H1 (cell line): ENCODE results near the gene PHC3. TPM values are rescaled to one million over a fixed set of nuclear protein-coding genes. Genes with fewer than 3 reads are reported as not detected.

Experiments
- BACH1 ChIP-seq: IDR thresholded peaks from 2 replicates; pipeline ENCODE4 v1.6.1; 2012; ENCODE audit warnings: low read length, improper control_type of control experiment
- CHD7 ChIP-seq: fragments of 300-600 bp; sonication (generic); IDR thresholded peaks from 2 replicates; pipeline ENCODE4 v1.7.1; 2012; ENCODE audit warnings: low read length, moderate library complexity, mild to moderate bottlenecking, inconsistent platforms; ENCODE audit not compliant: insufficient replicate concordance
- CTBP2 ChIP-seq: IDR thresholded peaks from 2 replicates; pipeline ENCODE4 v1.7.0; 2011; ENCODE audit warnings: borderline replicate concordance, mild to moderate bottlenecking, moderate library complexity, mixed read lengths, low read length; ENCODE audit not compliant: insufficient read depth, insufficient read length
- GTF2F1 ChIP-seq: IDR thresholded peaks from 2 replicates; pipeline ENCODE4 v1.6.1; 2012; ENCODE audit warnings: low read depth, low read length, improper control_type of control experiment, borderline replicate concordance
- HDAC2 ChIP-seq, 2 experiments: fragments of 300-600 bp in 1 of 2; sonication (generic) in 1 of 2; IDR thresholded peaks; 2 replicates each; pipeline ENCODE4 v1.6.1; 2011 to 2012; ENCODE audit warnings: low read depth in 2 of 2, low read length in 2 of 2, mild to moderate bottlenecking in 2 of 2, moderate library complexity in 2 of 2, borderline replicate concordance in 1 of 2, inconsistent platforms in 1 of 2
- KDM1A ChIP-seq: fragments of 200-600, 300-600 bp; sonication (generic); IDR thresholded peaks from 2 replicates; pipeline ENCODE4 v1.7.1; 2016; ENCODE audit warnings: mild to moderate bottlenecking, low read length, borderline replicate concordance
- MAFK ChIP-seq: IDR thresholded peaks from 2 replicates; pipeline ENCODE4 v1.6.1; 2012; ENCODE audit warnings: low read depth, mild to moderate bottlenecking, improper control_type of control experiment, low read length
- POLR2AphosphoS5 ChIP-seq: IDR thresholded peaks from 2 replicates; pipeline ENCODE4 v1.6.1; 2011; ENCODE audit warnings: low read depth, low read length
- POU5F1 ChIP-seq: IDR thresholded peaks from 2 replicates; pipeline ENCODE4 v1.6.1; 2011; ENCODE audit warnings: low read depth, mild to moderate bottlenecking, low read length, moderate library complexity
- RXRA ChIP-seq: IDR thresholded peaks from 2 replicates; pipeline ENCODE4 v1.6.1; 2011; ENCODE audit warnings: low read depth, mild to moderate bottlenecking, low read length, moderate library complexity; ENCODE audit not compliant: insufficient read depth
- polyA plus RNA-seq, 7 experiments: library from polyadenylated mRNA; depleted of rRNA in 3 of 7; stranded (reverse) in 5 of 7; unstranded in 2 of 7; fragments of >200 nt in 5 of 7; fragments of 200-250 nt in 2 of 7; gene quantifications; 1 replicate in 5 of 7; 2 replicates in 1 of 7; 4 replicates in 1 of 7; pipeline versions ENCODE4 v1.2.1 to v1.2.3, GENCODE V29; 2011 to 2013; ENCODE audit warnings: missing spikeins in 2 of 7, mixed read lengths in 2 of 7
- total RNA-seq: library from RNA; stranded (reverse); fragmentation: NEBNext Ultra II Directional; extraction: Animal tissue kit (Norgen Biotek cat#: 25700); gene quantifications from 2 replicates; pipeline ENCODE4 v1.2.1, GENCODE V29; 2021
- TF ChIP-seq, protein P1 (sequence below): IDR thresholded peaks from 2 replicates; pipeline ENCODE4 v1.6.1; 2011; ENCODE audit warnings: low read depth, mild to moderate bottlenecking, low read length; ENCODE audit not compliant: insufficient read depth

The PHC3 gene
- total and polyA plus RNA-seq, 2 of the 8 experiments (the other 6 are each of a cell fraction or from before 2014, with no cell fraction given) = 26.4 to 29.2 TPM

DNA sequence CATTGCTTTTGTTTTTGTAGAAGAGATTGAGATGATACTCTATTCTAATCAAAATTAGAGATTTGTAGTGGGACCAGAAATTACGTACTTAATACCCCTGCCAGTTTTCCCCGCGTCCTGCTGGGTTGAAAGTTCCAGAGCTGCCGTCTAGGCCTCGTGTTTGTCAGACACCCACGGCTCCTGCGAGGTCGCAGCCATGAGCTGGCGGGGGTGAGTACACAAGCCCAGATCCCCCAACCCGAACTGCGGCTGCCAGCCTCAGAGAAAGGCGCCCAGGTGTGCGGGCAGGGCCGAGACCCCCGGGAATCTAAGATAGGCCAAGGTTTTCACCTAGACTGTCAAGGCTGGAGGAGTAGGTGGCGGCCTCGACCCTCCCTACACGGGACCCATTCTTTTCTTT is 117.4 kb downstream of the PHC3 start (continued):
- TF ChIP-seq CHD7 (no peak), BACH1 (no peak), POU5F1 (no peak), MAFK (no peak), KDM1A (no peak), GTF2F1 (no peak), POLR2AphosphoS5 (no peak), RXRA (no peak), CTBP2 (no peak), HDAC2 (IDR thresholded peaks at IDR 0.05; ENCODE audit: borderline replicate concordance in 1 of 2, low read depth in 2 of 2, low read length in 2 of 2) (no peak)
- TF ChIP-seq, protein P1, sequence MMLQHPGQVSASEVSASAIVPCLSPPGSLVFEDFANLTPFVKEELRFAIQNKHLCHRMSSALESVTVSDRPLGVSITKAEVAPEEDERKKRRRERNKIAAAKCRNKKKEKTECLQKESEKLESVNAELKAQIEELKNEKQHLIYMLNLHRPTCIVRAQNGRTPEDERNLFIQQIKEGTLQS = no peak
